HepG2 (cell line): ENCODE data around the gene HEXIM1. TPM values are rescaled to one million over a fixed set of nuclear protein-coding genes. Genes with fewer than 3 reads are reported as not detected.

Experiments
- AHDC1 ChIP-seq: sonication (generic); formaldehyde crosslinking; IDR thresholded peaks from 2 replicates; pipeline ENCODE4 v1.5.1; 2020; ENCODE audit warnings: mild to moderate bottlenecking, missing genetic modification reagents, borderline replicate concordance
- BCL3 ChIP-seq: sonication (generic); formaldehyde crosslinking; IDR thresholded peaks from 2 replicates; pipeline ENCODE4 v1.5.1; 2020; ENCODE audit warnings: mild to moderate bottlenecking, missing genetic modification reagents, moderate library complexity
- CEBPB ChIP-seq: IDR thresholded peaks from 2 replicates; pipeline ENCODE4 v1.6.1; 2011; ENCODE audit warnings: low read depth, low read length, improper control_type of control experiment, borderline replicate concordance
- GMEB1 ChIP-seq: sonication (generic); formaldehyde crosslinking; IDR thresholded peaks from 2 replicates; pipeline ENCODE4 v1.5.1; 2020; ENCODE audit warnings: missing genetic modification reagents, mild to moderate bottlenecking, borderline replicate concordance
- HMGA1 ChIP-seq: sonication (generic); formaldehyde crosslinking; conservative IDR thresholded peaks from 2 replicates; pipeline ENCODE4 v1.4.0; 2020; ENCODE audit warnings: missing genetic modification reagents
- NR2F1 ChIP-seq, 2 experiments: fragments of 450-650 bp in 1 of 2; formaldehyde crosslinking in 1 of 2; IDR thresholded peaks; 2 replicates each; pipeline versions ENCODE4 v1.5.0 to v1.6.1; 2016 to 2020; ENCODE audit warnings: mild to moderate bottlenecking in 1 of 2, missing compliant biosample characterization in 1 of 2, missing genetic modification reagents in 1 of 2, moderate library complexity in 1 of 2
- PITX1 ChIP-seq: sonication (generic); formaldehyde crosslinking; IDR thresholded peaks from 2 replicates; pipeline ENCODE4 v1.5.1; 2020; ENCODE audit warnings: mild to moderate bottlenecking, missing genetic modification reagents
- PPARG ChIP-seq: conservative IDR thresholded peaks from 2 replicates; pipeline ENCODE4 v1.6.1; 2016; ENCODE audit warnings: missing biosample characterization, missing genetic modification reagents
- RFX1 ChIP-seq: fragments of 450-650 bp; IDR thresholded peaks from 2 replicates; pipeline ENCODE4 v1.6.1; 2017
- ZFYVE20 ChIP-seq: sonication (generic); formaldehyde crosslinking; IDR thresholded peaks from 2 replicates; pipeline ENCODE4 v1.8.0; 2023; ENCODE audit warnings: low read depth, mild to moderate bottlenecking, moderate library complexity, missing genetic modification reagents, borderline replicate concordance
- ZMYM4 ChIP-seq: sonication (generic); formaldehyde crosslinking; IDR thresholded peaks from 2 replicates; pipeline ENCODE4 v1.8.1; 2023; ENCODE audit warnings: mild to moderate bottlenecking, missing genetic modification reagents
- ZNF292 ChIP-seq: sonication (generic); formaldehyde crosslinking; IDR thresholded peaks from 2 replicates; pipeline ENCODE4 v1.8.1; 2022; ENCODE audit warnings: mild to moderate bottlenecking, low read depth, missing genetic modification reagents, borderline replicate concordance
- ZNF451 ChIP-seq: sonication (generic); formaldehyde crosslinking; IDR thresholded peaks from 2 replicates; pipeline ENCODE4 v1.5.0; 2020; ENCODE audit warnings: mild to moderate bottlenecking, missing genetic modification reagents
- ZNF598 ChIP-seq: sonication (generic); formaldehyde crosslinking; IDR thresholded peaks from 2 replicates; pipeline ENCODE4 v1.5.1; 2020; ENCODE audit warnings: mild to moderate bottlenecking, missing genetic modification reagents, borderline replicate concordance
- ZNF672 ChIP-seq: sonication (generic); formaldehyde crosslinking; IDR thresholded peaks from 2 replicates; pipeline ENCODE4 v1.8.1; 2022; ENCODE audit warnings: missing genetic modification reagents
- ZNF713 ChIP-seq: sonication (generic); formaldehyde crosslinking; IDR thresholded peaks from 2 replicates; pipeline ENCODE4 v1.4.0; 2020; ENCODE audit warnings: mild to moderate bottlenecking, missing genetic modification reagents
- ZNF724P ChIP-seq: sonication (generic); formaldehyde crosslinking; IDR thresholded peaks from 2 replicates; pipeline ENCODE4 v1.8.0; 2022; ENCODE audit warnings: missing genetic modification reagents, borderline replicate concordance
- ZNF766 ChIP-seq: sonication (generic); formaldehyde crosslinking; IDR thresholded peaks from 2 replicates; pipeline ENCODE4 v1.5.0; 2020; ENCODE audit warnings: missing genetic modification reagents, borderline replicate concordance
- ZNF776 ChIP-seq: sonication (generic); formaldehyde crosslinking; IDR thresholded peaks from 2 replicates; pipeline ENCODE4 v1.4.0; 2020; ENCODE audit warnings: mild to moderate bottlenecking, missing genetic modification reagents
- ZNF784 ChIP-seq: sonication (generic); formaldehyde crosslinking; IDR thresholded peaks from 2 replicates; pipeline ENCODE4 v1.5.1; 2020; ENCODE audit warnings: missing genetic modification reagents, mild to moderate bottlenecking, borderline replicate concordance
- polyA plus RNA-seq, 8 experiments: library from polyadenylated mRNA; depleted of rRNA in 3 of 8; stranded (reverse) in 7 of 8; unstranded in 1 of 8; fragments of >200 nt; fragmentation: Illumina TruSeq in 4 of 8; extraction: Trizol in 4 of 8; gene quantifications; 2 replicates each; pipeline versions ENCODE4 v1.2.1 to v1.2.3, GENCODE V29; 2011 to 2016; ENCODE audit warnings: low read depth in 4 of 8, missing spikeins in 1 of 8, mixed read lengths in 1 of 8; ENCODE audit not compliant: insufficient read depth in 1 of 8
- total RNA-seq, 5 experiments: library from RNA; depleted of rRNA; stranded (reverse); fragments of >200 nt; fragmentation: Illumina TruSeq; extraction: Trizol; gene quantifications; 2 replicates each; pipeline ENCODE4 v1.2.3, GENCODE V29; 2016; ENCODE audit warnings: low read depth in 1 of 5

The HEXIM1 gene
- total and polyA plus RNA-seq, 2 of the 13 experiments (the other 11 are each of a cell fraction or from before 2014, with no cell fraction given), result 10.5 to 16.6 TPM

- TF ChIP-seq ZNF784 (0 out of 2 replicates have a peak, but pooled peaks have one; percentile 9), GMEB1 (CRISPR knock-in tag) (no peak), BCL3 (CRISPR knock-in tag) (no peak), ZNF724P (peak; percentile 76; the same call in 1 of the 2 replicates), ZNF292 (CRISPR knock-in tag) (no peak), HMGA1 (CRISPR knock-in tag) (no peak), ZMYM4 (CRISPR knock-in tag) (no peak), AHDC1 (no peak), ZFYVE20 (CRISPR knock-in tag) (peak; percentile 35; the same call in 1 of the 2 replicates), PITX1 (CRISPR knock-in tag) (0 out of 2 replicates have a peak, but pooled peaks have one; percentile 11), ZNF713 (CRISPR knock-in tag) (no peak), ZNF451 (CRISPR knock-in tag) (no peak), ZNF766 (no peak), NR2F1 (CRISPR knock-in tag; IDR thresholded peaks at IDR 0.05) (no peak), PPARG (CRISPR knock-in tag) (no peak), RFX1 (no peak), CEBPB (no peak), ZNF776 (CRISPR knock-in tag) (no peak), ZNF672 (CRISPR knock-in tag) (no peak), ZNF598 (CRISPR knock-in tag) (no peak)
Measured at GRCh38 chr17:45146890-45147580, 1.2 kb upstream of the HEXIM1 start (continued).
